Tibial nerve (tissue), 4 donors: ENCODE measurements around the gene CD177. TPM values are rescaled to one million over a fixed set of nuclear protein-coding genes. Genes with fewer than 3 reads are reported as not detected.

ENCODE experiments used
- DNase-seq, 2 donors: peaks; one replicate each; pipeline ENCODE4 v3.0.0-alpha.2; 2019; ENCODE audit warnings: low spot score in 2 of 2
- H3K27ac ChIP-seq, 4 donors: fragments of 200-600 bp; sonication (generic) in 3 of 4; one replicate each; pipeline ENCODE4 v1.5.1; 2017 to 2019; ENCODE audit warnings: mild to moderate bottlenecking in 1 of 4
- H3K27me3 ChIP-seq, 2 donors: fragments of 200-600 bp; sonication (generic) in 1 of 2; one replicate each; pipeline versions ENCODE4 v1.5.1 to v1.6.0; 2017 to 2019
- H3K36me3 ChIP-seq, 3 donors: fragments of 200-600 bp; sonication (generic); one replicate each; pipeline ENCODE4 v1.5.1; 2018 to 2019
- H3K4me1 ChIP-seq, 4 donors: fragments of 200-600 bp; sonication (generic) in 3 of 4; one replicate each; pipeline ENCODE4 v1.5.1; 2017 to 2019
- H3K4me3 ChIP-seq, 4 donors: fragments of 200-600 bp; sonication (generic) in 3 of 4; one replicate each; pipeline ENCODE4 v1.5.1; 2017 to 2019; ENCODE audit warnings: mild to moderate bottlenecking in 1 of 4, moderate library complexity in 1 of 4
- H3K9me3 ChIP-seq, 4 donors: fragments of 200-600 bp; sonication (generic) in 3 of 4; one replicate each; pipeline ENCODE4 v1.5.1; 2017 to 2019
- EP300 ChIP-seq, 2 donors: sonication (generic); formaldehyde crosslinking; IDR thresholded peaks; one replicate each; pipeline ENCODE4 v1.6.1; 2017; ENCODE audit warnings: antibody characterized with exemption in 2 of 2, mild to moderate bottlenecking in 1 of 2
- POLR2A ChIP-seq, 2 donors: fragments of 450-650 bp; IDR thresholded peaks; one replicate each; pipeline ENCODE4 v1.6.1; 2017; ENCODE audit warnings: antibody characterized with exemption in 2 of 2, mild to moderate bottlenecking in 2 of 2, moderate library complexity in 2 of 2
- WGBS, 2 donors: methylation state at CpG; one replicate each; pipeline ENCODE4 v1.1.5; 2018; 5-methylcytosine and 5-hydroxymethylcytosine counted together
- total RNA-seq, 4 donors: library from RNA; depleted of rRNA; stranded (reverse); fragments of >200 nt; gene quantifications; one replicate each; pipeline ENCODE4 v1.1.0, GENCODE V29; 2016
- TF ChIP-seq, protein P1 (sequence below), 5 experiments: fragments of 200-600 bp in 3 of 5; fragments of 450-650 bp in 2 of 5; sonication (generic) in 3 of 5; IDR thresholded peaks; one replicate each; pipeline ENCODE4 v1.5.1; 2016 to 2019; ENCODE audit warnings: antibody characterized with exemption in 5 of 5, mild to moderate bottlenecking in 3 of 5, moderate library complexity in 2 of 5

The CD177 gene, protein sequence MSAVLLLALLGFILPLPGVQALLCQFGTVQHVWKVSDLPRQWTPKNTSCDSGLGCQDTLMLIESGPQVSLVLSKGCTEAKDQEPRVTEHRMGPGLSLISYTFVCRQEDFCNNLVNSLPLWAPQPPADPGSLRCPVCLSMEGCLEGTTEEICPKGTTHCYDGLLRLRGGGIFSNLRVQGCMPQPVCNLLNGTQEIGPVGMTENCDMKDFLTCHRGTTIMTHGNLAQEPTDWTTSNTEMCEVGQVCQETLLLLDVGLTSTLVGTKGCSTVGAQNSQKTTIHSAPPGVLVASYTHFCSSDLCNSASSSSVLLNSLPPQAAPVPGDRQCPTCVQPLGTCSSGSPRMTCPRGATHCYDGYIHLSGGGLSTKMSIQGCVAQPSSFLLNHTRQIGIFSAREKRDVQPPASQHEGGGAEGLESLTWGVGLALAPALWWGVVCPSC
- total RNA-seq: 10 to 100 TPM in 3 of 4 donors, 1 to 10 TPM in 1; 5.5 to 42.6 (median 25.3) TPM

DNA sequence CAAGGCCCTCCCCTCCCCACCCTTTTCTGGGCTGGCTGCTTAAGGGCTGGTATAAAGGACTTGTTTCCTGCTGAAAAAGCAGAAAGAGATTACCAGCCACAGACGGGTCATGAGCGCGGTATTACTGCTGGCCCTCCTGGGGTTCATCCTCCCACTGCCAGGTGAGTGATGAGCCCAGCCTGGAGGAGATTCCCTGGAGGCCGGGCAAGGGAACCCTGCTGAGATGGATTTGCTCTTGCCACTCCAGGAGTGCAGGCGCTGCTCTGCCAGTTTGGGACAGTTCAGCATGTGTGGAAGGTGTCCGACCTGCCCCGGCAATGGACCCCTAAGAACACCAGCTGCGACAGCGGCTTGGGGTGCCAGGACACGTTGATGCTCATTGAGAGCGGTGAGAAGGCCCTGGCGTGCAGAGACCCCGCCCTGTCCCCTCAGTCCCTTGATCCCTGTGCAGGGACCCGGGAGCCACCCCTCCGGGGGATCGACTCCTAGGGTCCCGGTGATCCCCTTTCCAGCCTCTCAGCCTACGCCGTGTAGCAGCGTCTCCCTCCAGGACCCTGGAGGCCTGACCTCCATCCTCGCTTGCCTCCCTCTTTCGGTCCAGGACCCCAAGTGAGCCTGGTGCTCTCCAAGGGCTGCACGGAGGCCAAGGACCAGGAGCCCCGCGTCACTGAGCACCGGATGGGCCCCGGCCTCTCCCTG, at the start of gene CD177:
Gene CD177, plus strand, starts transcription at position 81 of the 699 bp plus-strand sequence. Its CDS starts 29 bp downstream, at position 110.
- Histone ChIP-seq H3K27ac (peak within 1 kb of the TSS in 1 of 4 donors; percentile 13), H3K9me3 (no peaks in the 10 kb centered on the region), H3K4me1 (no peaks in the 10 kb centered on the region), H3K36me3 (no peaks in the 10 kb centered on the region), H3K4me3 (no peak within 1 kb of the TSS), H3K27me3 (peaks cover 0 to 8% of the 10 kb centered on the region in 2 donors)
- TF ChIP-seq EP300 (IDR thresholded peaks at IDR 0.05): no peak
- TF ChIP-seq, protein P1, sequence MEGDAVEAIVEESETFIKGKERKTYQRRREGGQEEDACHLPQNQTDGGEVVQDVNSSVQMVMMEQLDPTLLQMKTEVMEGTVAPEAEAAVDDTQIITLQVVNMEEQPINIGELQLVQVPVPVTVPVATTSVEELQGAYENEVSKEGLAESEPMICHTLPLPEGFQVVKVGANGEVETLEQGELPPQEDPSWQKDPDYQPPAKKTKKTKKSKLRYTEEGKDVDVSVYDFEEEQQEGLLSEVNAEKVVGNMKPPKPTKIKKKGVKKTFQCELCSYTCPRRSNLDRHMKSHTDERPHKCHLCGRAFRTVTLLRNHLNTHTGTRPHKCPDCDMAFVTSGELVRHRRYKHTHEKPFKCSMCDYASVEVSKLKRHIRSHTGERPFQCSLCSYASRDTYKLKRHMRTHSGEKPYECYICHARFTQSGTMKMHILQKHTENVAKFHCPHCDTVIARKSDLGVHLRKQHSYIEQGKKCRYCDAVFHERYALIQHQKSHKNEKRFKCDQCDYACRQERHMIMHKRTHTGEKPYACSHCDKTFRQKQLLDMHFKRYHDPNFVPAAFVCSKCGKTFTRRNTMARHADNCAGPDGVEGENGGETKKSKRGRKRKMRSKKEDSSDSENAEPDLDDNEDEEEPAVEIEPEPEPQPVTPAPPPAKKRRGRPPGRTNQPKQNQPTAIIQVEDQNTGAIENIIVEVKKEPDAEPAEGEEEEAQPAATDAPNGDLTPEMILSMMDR (IDR thresholded peaks at IDR 0.05): no peak
- no peak for TF ChIP-seq POLR2A (IDR thresholded peaks at IDR 0.05)
- WGBS, 2 donors: 19 to 26% methylated on average over 12 to 20 of the region's 27 CpGs
- no peak for DNase-seq

DNA sequence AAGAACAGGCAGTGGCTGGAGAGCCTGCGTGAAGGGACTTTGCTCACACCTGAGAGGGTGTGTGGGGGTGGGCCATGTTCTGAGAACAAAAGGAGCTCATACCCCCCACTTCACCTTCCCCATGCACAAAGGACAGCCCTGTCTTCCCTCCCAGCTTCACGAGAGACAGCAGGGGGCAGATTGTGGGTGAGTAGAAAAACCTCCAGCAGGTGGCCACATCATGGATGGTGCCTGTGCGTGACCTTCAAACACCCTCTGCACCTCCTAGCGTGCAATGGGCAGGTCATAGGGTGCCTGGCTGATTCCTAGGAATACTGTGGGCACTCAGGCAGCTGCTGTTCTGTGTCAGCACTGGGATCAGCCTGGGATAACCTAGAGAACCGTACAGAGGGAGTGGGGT, 47.8 kb upstream of the CD177 start:
- Histone ChIP-seq H3K9me3 (peaks cover 0 to 3% (median 0%) of the 10 kb centered on the region in 4 donors), H3K4me1 (no peaks in the 10 kb centered on the region), H3K4me3 (no peak overlapping the region), H3K27me3 (no peaks in the 10 kb centered on the region), H3K27ac (no peak overlapping the region), H3K36me3 (no peaks in the 10 kb centered on the region)
- TF ChIP-seq, protein P1 (IDR thresholded peaks at IDR 0.05): no peak
- TF ChIP-seq EP300 (IDR thresholded peaks at IDR 0.05) (no peak), POLR2A (IDR thresholded peaks at IDR 0.05) (no peak)
- DNase-seq: no peak
- WGBS, 2 donors: 63 to 69% methylated on average over 5 of the region's 5 CpGs

DNA sequence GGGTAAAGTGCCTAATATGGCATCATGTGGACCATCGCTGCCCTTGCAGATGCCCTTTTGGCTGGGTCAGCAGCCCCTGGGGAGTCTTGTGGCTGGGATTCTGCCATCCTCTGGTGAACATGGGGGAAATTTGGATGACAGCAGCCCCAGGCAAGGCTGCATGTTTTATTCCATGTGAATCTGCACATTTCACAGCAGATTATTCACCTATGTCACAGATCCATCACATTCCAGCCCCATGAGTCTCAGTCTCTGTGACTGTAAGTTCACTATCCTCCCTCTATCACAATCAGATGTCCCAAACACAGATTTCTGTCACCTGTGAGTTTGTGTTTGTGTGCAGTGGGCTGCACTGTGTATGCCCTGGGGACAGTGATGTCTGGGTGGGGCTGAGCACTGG, 47.4 kb upstream of the CD177 start:
- no peak for DNase-seq
- TF ChIP-seq, protein P1 (IDR thresholded peaks at IDR 0.05): no peak
- no peak for TF ChIP-seq POLR2A (IDR thresholded peaks at IDR 0.05)
- no peak for TF ChIP-seq EP300 (IDR thresholded peaks at IDR 0.05)
- H3K4me3 ChIP-seq: no peak overlapping the region
- H3K27ac ChIP-seq: no peak overlapping the region
- H3K4me1 ChIP-seq: no peaks in the 10 kb centered on the region
- peaks cover 0 to 3% (median 0%) of the 10 kb centered on the region in 4 donors for H3K9me3 ChIP-seq
- 88 to 93% methylated on average over 1 of the region's 1 CpG for WGBS, 2 donors
- no peaks in the 10 kb centered on the region for H3K36me3 ChIP-seq
- no peaks in the 10 kb centered on the region for H3K27me3 ChIP-seq

DNA sequence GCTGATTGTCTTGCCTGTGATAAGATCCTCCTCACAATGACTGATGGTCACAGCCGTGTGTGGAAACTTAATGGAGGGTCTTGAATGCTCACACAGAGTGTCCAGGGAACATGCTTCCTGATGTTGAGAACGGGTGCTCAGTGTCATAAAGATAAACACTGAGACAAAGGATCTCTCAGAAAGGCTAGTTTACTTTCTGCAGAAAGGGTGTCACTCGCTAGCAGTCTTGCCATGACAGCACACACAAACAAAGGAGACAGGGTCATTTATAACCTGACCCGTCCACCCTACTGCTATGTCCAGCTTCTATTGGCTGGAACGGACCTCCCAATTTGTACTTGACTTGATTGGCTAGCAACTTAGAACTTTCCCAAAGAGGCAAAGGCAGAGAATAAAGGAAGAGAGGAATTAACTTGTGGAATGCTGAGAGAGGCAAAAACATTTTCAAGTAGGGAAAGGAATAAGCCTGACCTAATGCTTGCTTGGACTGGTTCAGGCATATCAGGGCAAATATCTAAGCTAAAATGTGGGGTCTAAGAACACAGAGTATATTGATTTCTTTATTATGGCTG, 45.2 kb upstream of the CD177 start:
- no peak overlapping the region for H3K4me3 ChIP-seq
- no peak overlapping the region for H3K27ac ChIP-seq
- TF ChIP-seq EP300 (IDR thresholded peaks at IDR 0.05) (no peak), POLR2A (IDR thresholded peaks at IDR 0.05) (no peak)
- TF ChIP-seq, protein P1 (IDR thresholded peaks at IDR 0.05): no peak
- no peaks in the 10 kb centered on the region for H3K4me1 ChIP-seq
- no peaks in the 10 kb centered on the region for H3K27me3 ChIP-seq
- WGBS, 2 donors: 50 to 58% methylated on average over 5 of the region's 5 CpGs
- DNase-seq: no peak
- H3K9me3 ChIP-seq: peaks cover 0 to 3% (median 0%) of the 10 kb centered on the region in 4 donors
- H3K36me3 ChIP-seq: no peaks in the 10 kb centered on the region
